ENCODE measurements around the gene SPOP. TPM values are rescaled to one million over a fixed set of nuclear protein-coding genes. Genes with fewer than 3 reads are reported as not detected.

Gene SPOP
- total RNA-seq, 1 donor from 2014 or later = 58.0 TPM

DNA sequence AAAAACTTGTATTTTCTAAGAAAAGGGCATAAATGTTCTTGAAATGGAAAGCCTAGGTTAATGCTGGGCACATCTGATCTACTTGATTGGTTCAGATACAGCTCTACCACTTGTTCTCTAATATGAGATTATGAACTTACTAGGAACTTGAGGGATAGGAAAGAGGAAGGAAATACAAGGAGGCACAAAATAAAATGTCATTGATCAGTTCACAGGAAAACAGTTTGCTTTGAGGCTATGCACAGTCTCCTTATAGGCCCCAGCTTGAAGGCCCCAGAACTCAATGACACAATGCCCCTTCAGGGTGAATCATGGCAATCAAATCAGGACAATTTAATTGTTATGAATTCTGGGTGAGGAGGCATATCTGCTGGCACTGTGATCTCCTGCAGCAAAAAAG lies 75.1 kb downstream of the SPOP start:
- DNase-seq (ENCODE audit: low spot score, unreplicated experiment) = no peak
- H3K4me3 Mint-ChIP-seq (ENCODE audit: low read depth) = no peak overlapping the region
- no peak overlapping the region for H3K27ac Mint-ChIP-seq
- H3K27me3 Mint-ChIP-seq = no peaks in the 10 kb centered on the region
- H3K36me3 Mint-ChIP-seq (ENCODE audit: insufficient read depth) = peaks cover 16% of the 10 kb centered on the region
- H3K4me1 Mint-ChIP-seq (ENCODE audit: low read depth) = no peaks in the 10 kb centered on the region
- TF ChIP-seq, protein P1, sequence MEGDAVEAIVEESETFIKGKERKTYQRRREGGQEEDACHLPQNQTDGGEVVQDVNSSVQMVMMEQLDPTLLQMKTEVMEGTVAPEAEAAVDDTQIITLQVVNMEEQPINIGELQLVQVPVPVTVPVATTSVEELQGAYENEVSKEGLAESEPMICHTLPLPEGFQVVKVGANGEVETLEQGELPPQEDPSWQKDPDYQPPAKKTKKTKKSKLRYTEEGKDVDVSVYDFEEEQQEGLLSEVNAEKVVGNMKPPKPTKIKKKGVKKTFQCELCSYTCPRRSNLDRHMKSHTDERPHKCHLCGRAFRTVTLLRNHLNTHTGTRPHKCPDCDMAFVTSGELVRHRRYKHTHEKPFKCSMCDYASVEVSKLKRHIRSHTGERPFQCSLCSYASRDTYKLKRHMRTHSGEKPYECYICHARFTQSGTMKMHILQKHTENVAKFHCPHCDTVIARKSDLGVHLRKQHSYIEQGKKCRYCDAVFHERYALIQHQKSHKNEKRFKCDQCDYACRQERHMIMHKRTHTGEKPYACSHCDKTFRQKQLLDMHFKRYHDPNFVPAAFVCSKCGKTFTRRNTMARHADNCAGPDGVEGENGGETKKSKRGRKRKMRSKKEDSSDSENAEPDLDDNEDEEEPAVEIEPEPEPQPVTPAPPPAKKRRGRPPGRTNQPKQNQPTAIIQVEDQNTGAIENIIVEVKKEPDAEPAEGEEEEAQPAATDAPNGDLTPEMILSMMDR (IDR thresholded peaks at IDR 0.05; ENCODE audit: unreplicated experiment) = no peak
- H3K9me3 Mint-ChIP-seq (ENCODE audit: low read depth) = no peaks in the 10 kb centered on the region

DNA sequence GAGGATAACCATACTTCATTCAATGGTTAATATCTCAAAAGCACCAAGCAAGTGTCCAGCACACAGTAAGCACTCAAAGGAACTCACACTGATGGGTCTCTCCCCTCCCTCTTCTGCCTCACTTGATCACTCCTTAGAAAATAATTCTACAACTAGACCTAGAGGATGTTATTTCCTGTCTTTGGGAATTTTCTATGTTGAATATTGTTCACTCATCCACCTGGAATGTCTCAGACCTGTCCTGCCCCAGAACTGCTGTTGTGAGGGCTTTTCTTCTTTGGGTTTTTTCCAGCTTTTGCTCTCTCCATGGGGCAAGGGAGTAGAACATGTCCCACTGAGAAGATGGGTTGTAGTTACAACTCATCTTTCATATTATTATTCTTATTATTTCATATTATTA lies 76.9 kb downstream of the SPOP start:
- H3K4me1 Mint-ChIP-seq (ENCODE audit: low read depth) = peaks cover 5% of the 10 kb centered on the region
- TF ChIP-seq, protein P1 (IDR thresholded peaks at IDR 0.05; ENCODE audit: unreplicated experiment) = no peak
- H3K36me3 Mint-ChIP-seq (ENCODE audit: insufficient read depth) = peaks cover 19% of the 10 kb centered on the region
- no peaks in the 10 kb centered on the region for H3K9me3 Mint-ChIP-seq (ENCODE audit: low read depth)
- DNase-seq (ENCODE audit: low spot score, unreplicated experiment) = no peak
- H3K4me3 Mint-ChIP-seq (ENCODE audit: low read depth) = no peak overlapping the region
- no peaks in the 10 kb centered on the region for H3K27me3 Mint-ChIP-seq
- H3K27ac Mint-ChIP-seq = no peak overlapping the region

DNA sequence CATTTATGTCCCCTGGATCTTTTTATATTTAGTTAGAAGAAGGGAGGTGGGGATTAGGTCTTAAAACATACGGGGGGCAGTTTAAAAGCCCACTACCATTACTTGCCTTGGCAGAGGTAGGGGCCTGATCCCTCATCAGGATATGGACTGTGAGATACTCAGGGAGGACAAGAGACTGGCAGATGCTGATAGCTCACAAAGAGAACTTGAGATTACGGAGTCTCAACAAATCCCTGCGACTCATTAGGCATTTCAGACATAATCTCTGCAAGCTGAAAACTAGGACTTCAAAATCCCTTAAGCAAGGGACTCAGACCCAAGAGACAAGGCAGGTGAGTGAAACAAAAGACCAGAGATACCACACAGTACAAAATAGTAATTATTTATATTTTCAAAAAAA lies 79.0 kb downstream of the SPOP start:
- H3K9me3 Mint-ChIP-seq (ENCODE audit: low read depth) = no peaks in the 10 kb centered on the region
- peak overlapping the region; percentile 59 for H3K27ac Mint-ChIP-seq
- no peak overlapping the region for H3K4me3 Mint-ChIP-seq (ENCODE audit: low read depth)
- H3K36me3 Mint-ChIP-seq (ENCODE audit: insufficient read depth) = peaks cover 19% of the 10 kb centered on the region
- DNase-seq (ENCODE audit: low spot score, unreplicated experiment) = no peak
- peaks cover 5% of the 10 kb centered on the region for H3K4me1 Mint-ChIP-seq (ENCODE audit: low read depth)
- H3K27me3 Mint-ChIP-seq = no peaks in the 10 kb centered on the region
- TF ChIP-seq, protein P1 (IDR thresholded peaks at IDR 0.05; ENCODE audit: unreplicated experiment) = no peak

DNA sequence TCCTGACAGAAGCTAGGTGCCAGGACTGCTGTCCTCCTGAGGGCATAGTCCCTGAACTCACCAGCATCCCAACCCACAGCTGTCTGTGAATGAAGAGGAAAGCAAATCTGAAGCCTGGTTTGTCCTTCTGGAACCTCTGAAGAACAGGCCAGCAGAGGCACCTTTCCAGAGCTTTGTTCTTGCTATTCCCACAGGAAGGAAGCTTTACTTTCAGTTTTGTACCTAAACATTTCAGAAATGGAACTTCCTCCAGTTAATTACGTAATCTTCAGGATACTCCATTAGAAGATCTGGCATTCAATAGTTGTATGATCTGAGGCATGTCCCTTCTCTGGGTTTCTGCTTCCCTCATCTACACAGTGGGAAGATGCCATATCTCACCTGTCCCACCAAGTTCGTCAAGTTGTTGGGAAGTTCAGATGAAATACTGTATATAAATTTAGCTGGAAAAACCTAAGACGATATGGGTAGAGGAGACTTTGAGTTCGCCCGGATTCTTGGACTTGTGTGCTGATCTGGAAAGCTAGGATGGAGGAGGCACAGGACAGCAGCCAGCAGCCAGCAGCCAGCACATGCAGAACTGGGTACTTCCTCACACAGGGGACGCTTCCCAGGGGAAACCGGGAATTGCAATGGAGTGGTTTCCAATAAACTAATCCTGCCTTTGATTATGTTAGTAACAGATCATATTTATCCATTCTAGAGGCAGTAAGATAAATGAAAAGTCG lies 79.8 kb downstream of the SPOP start:
- TF ChIP-seq, protein P1 (IDR thresholded peaks at IDR 0.05; ENCODE audit: unreplicated experiment) = no peak
- DNase-seq (ENCODE audit: low spot score, unreplicated experiment) = no peak
- H3K36me3 Mint-ChIP-seq (ENCODE audit: insufficient read depth) = peaks cover 19% of the 10 kb centered on the region
- H3K4me3 Mint-ChIP-seq (ENCODE audit: low read depth) = no peak overlapping the region
- no peak overlapping the region for H3K27ac Mint-ChIP-seq
- H3K9me3 Mint-ChIP-seq (ENCODE audit: low read depth) = no peaks in the 10 kb centered on the region
- peaks cover 5% of the 10 kb centered on the region for H3K4me1 Mint-ChIP-seq (ENCODE audit: low read depth)
- no peaks in the 10 kb centered on the region for H3K27me3 Mint-ChIP-seq

DNA sequence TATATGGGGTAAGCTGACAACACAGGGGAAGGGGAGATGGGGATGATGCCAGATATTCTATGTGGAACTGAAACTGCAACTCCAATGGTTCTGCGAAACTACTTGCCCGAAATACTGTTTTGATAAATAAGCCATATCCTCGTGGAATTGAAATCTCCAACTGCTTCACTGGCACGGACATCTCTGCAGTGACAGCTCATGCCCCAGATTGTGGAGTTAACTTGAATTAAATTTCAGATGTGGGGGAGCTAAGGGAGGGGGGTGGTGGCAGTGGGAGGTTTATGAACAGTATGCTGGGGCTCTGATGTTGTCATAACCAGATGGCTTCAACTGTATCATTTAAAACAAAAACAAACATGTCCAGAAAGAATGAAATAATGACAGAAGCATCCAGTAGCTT lies 80.5 kb downstream of the SPOP start:
- H3K27ac Mint-ChIP-seq = no peak overlapping the region
- H3K27me3 Mint-ChIP-seq = no peaks in the 10 kb centered on the region
- peaks cover 5% of the 10 kb centered on the region for H3K4me1 Mint-ChIP-seq (ENCODE audit: low read depth)
- TF ChIP-seq, protein P1 (IDR thresholded peaks at IDR 0.05; ENCODE audit: unreplicated experiment) = no peak
- no peak for DNase-seq (ENCODE audit: low spot score, unreplicated experiment)
- H3K4me3 Mint-ChIP-seq (ENCODE audit: low read depth) = no peak overlapping the region
- peaks cover 20% of the 10 kb centered on the region for H3K36me3 Mint-ChIP-seq (ENCODE audit: insufficient read depth)
- H3K9me3 Mint-ChIP-seq (ENCODE audit: low read depth) = no peaks in the 10 kb centered on the region
